K562 (cell line): ENCODE results near the gene LY6G6F. TPM values are rescaled to one million over a fixed set of nuclear protein-coding genes. Genes with fewer than 3 reads are reported as not detected.

Source experiments
- ATAC-seq: fragments of 200-7000 bp; cut with Tn5 transposase; 3 replicates; pipeline ENCODE4 v1.9.1; 2020; ENCODE audit warnings: moderate library complexity
- BruUV-seq: library from RNA; stranded (reverse); fragments of 400-500 nt; replicated peaks from 2 replicates; lab custom pipeline; 2021; lab: Mats Ljungman, UMichigan
- CTCF ChIA-PET: fragments of 300-600 bp; formaldehyde crosslinking; extraction: SDS; loops from one replicate; lab custom pipeline; 2021; ENCODE audit warnings: low intra/inter-chr PET ratio; lab: Yijun Ruan, JAX
- POLR2A ChIA-PET: fragments of 300-600, 350-650 bp; sonication (Branson Sonifier 250); formaldehyde crosslinking; extraction: SDS; loops from one replicate; lab custom pipeline; 2021; ENCODE audit warnings: antibody characterized with exemption, inconsistent platforms; lab: Yijun Ruan, JAX
- DNase-seq, 4 experiments: peaks; one replicate each; pipeline versions ENCODE4 v3.0.0 to v3.0.0-alpha.2; 2011 to 2018; ENCODE audit warnings: low spot score in 3 of 4, mixed read lengths in 3 of 4; ENCODE audit errors: extremely low read depth in 1 of 4
- FAIRE-seq: peaks from 2 replicates; lab custom pipeline; 2011; peaks lifted over from hg19 to GRCh38; lab: Jason Lieb, UNC
- H2AFZ ChIP-seq: 2 replicates; pipeline ENCODE4 v1.6.0; 2011; ENCODE audit warnings: low read depth, low read length, control low read depth, inconsistent platforms
- H3K27ac ChIP-seq: fragments of 200-600 bp; 3 replicates; pipeline ENCODE4 v1.8.0; 2011; ENCODE audit warnings: low read depth, mild to moderate bottlenecking, control low read depth, inconsistent platforms, low read length, moderate library complexity, mixed read lengths; ENCODE audit errors: extremely low read depth
- H3K27me3 ChIP-seq, 2 experiments: fragments of 300-600 bp in 1 of 2; 2 replicates in 1 of 2; 3 replicates in 1 of 2; pipeline versions ENCODE4 v1.6.0 to v1.8.0; 2011; ENCODE audit warnings: inconsistent platforms in 2 of 2, low read length in 2 of 2, mild to moderate bottlenecking in 1 of 2, mixed read lengths in 1 of 2, moderate library complexity in 1 of 2; ENCODE audit not compliant: control insufficient read depth in 2 of 2, insufficient read depth in 2 of 2
- H3K36me3 ChIP-seq: fragments of 300-600 bp; 3 replicates; pipeline ENCODE4 v1.8.0; 2011; ENCODE audit warnings: mild to moderate bottlenecking, low read length, inconsistent platforms; ENCODE audit not compliant: control insufficient read depth, insufficient read depth
- H3K4me1 ChIP-seq, 2 experiments: fragments of 200-600 bp in 1 of 2; replicated peaks in 1 of 2; 2 replicates in 1 of 2; 3 replicates in 1 of 2; pipeline versions ENCODE4 v1.5.1 to v1.8.0; 2011; ENCODE audit warnings: inconsistent platforms in 2 of 2, low read length in 2 of 2, mild to moderate bottlenecking in 1 of 2, mixed read lengths in 1 of 2, moderate library complexity in 1 of 2; ENCODE audit not compliant: control insufficient read depth in 2 of 2, insufficient read depth in 2 of 2
- H3K4me2 ChIP-seq: 2 replicates; pipeline ENCODE4 v1.6.1; 2011; ENCODE audit warnings: low read length, control low read depth, inconsistent platforms, mixed read lengths; ENCODE audit not compliant: insufficient read depth
- H3K4me3 ChIP-seq: fragments of 200-600 bp; sonication (generic), shearing (Covaris generic); 2 replicates; pipeline ENCODE4 v1.5.1; 2016; ENCODE audit warnings: control low read depth, inconsistent platforms
- H3K79me2 ChIP-seq: fragments of 200-600 bp; 3 replicates; pipeline ENCODE4 v1.8.0; 2011; ENCODE audit warnings: low read length, inconsistent platforms; ENCODE audit not compliant: control insufficient read depth, insufficient read depth
- H3K9ac ChIP-seq, 2 experiments: 2 replicates each; pipeline versions ENCODE4 v1.6.0 to v1.6.1; 2011; ENCODE audit warnings: low read depth in 2 of 2, low read length in 2 of 2, control low read depth in 1 of 2, inconsistent platforms in 1 of 2, mild to moderate bottlenecking in 1 of 2, mixed read lengths in 1 of 2; ENCODE audit not compliant: insufficient read depth in 1 of 2
- H3K9me1 ChIP-seq: one replicate; pipeline ENCODE4 v1.6.0; 2011; ENCODE audit warnings: inconsistent platforms, mild to moderate bottlenecking, low read length, moderate library complexity; ENCODE audit not compliant: control insufficient read depth, insufficient read depth
- H3K9me3 ChIP-seq: replicated peaks from 2 replicates; pipeline ENCODE4 v1.5.1; 2011; ENCODE audit warnings: low read depth, low read length, inconsistent platforms; ENCODE audit not compliant: control insufficient read depth, insufficient read depth
- H4K20me1 ChIP-seq: replicated peaks from 2 replicates; pipeline ENCODE4 v1.6.1; 2011; ENCODE audit warnings: low read length, inconsistent platforms, mixed read lengths; ENCODE audit not compliant: control insufficient read depth, insufficient read depth
- CEBPG ChIP-seq, 3 experiments: fragments of 200-800 bp in 1 of 3; sonication (Bioruptor generic) in 1 of 3; sonication (generic) in 1 of 3; formaldehyde crosslinking in 1 of 3; IDR thresholded peaks in 2 of 3; conservative IDR thresholded peaks in 1 of 3; 2 replicates each; pipeline versions ENCODE4 v1.6.1 to v1.8.0; 2016 to 2022; ENCODE audit warnings: missing compliant biosample characterization in 2 of 3, missing genetic modification characterization in 2 of 3, mild to moderate bottlenecking in 1 of 3, missing genetic modification reagents in 1 of 3
- ESRRB ChIP-seq: fragments of 250-450 bp; sonication (Bioruptor Pico); IDR thresholded peaks from 2 replicates; pipeline ENCODE4 v1.5.0; 2020; ENCODE audit warnings: mild to moderate bottlenecking, moderate library complexity, borderline replicate concordance
- JUND ChIP-seq, 2 experiments: IDR thresholded peaks; 2 replicates in 1 of 2; 3 replicates in 1 of 2; pipeline ENCODE4 v1.6.1; 2011; ENCODE audit warnings: borderline replicate concordance in 2 of 2, low read depth in 2 of 2, low read length in 2 of 2, improper control_type of control experiment in 1 of 2, missing biosample characterization in 1 of 2, missing genetic modification characterization in 1 of 2, missing genetic modification reagents in 1 of 2
- MCM5 ChIP-seq: fragments of 450-650 bp; IDR thresholded peaks from 2 replicates; pipeline ENCODE4 v1.6.1; 2016; ENCODE audit warnings: low read depth
- MYNN ChIP-seq, 2 experiments: sonication (generic); formaldehyde crosslinking in 1 of 2; IDR thresholded peaks; 2 replicates each; pipeline versions ENCODE4 v1.5.0 to v1.6.1; 2016 to 2020; ENCODE audit warnings: antibody characterized with exemption in 1 of 2, missing genetic modification reagents in 1 of 2
- POLR2AphosphoS5 ChIP-seq: IDR thresholded peaks from 2 replicates; pipeline ENCODE4 v1.6.1; 2011; ENCODE audit warnings: mild to moderate bottlenecking, low read depth, low read length, moderate library complexity; ENCODE audit not compliant: control insufficient read depth, insufficient read depth
- RBM39 ChIP-seq: fragments of 200-400 bp; formaldehyde crosslinking; optimal IDR thresholded peaks from 2 replicates; pipeline ENCODE3; 2018; ENCODE audit warnings: low read depth, low read length
- SPI1 ChIP-seq: IDR thresholded peaks from 2 replicates; pipeline ENCODE4 v1.6.1; 2011; ENCODE audit warnings: low read depth, low read length, control low read depth, borderline replicate concordance
- ZNF551 ChIP-seq: fragments of 250-450 bp; sonication (Bioruptor Pico); IDR thresholded peaks from 2 replicates; pipeline ENCODE4 v1.5.0; 2021; ENCODE audit warnings: mild to moderate bottlenecking, moderate library complexity
- WGBS: fragments of 100-300 bp; shearing (Covaris generic); methylation state at CpG from one replicate; pipeline ENCODE4 v1.1.6; 2016; ENCODE audit warnings: low coverage, mixed read lengths; ENCODE audit not compliant: insufficient coverage; ENCODE audit errors: missing lambda C conversion rate; 5-methylcytosine and 5-hydroxymethylcytosine counted together
- in situ Hi-C: fragments of 300-500 bp; cut with MboI; formaldehyde crosslinking; loops from 4 replicates; pipeline ENCODE4 v1.15.0; 2018; ENCODE audit warnings: inconsistent platforms, mixed read lengths
- intact Hi-C: fragments of 100-400 bp; cut with micrococcal nuclease; formaldehyde crosslinking; loops from 2 replicates; pipeline ENCODE4 v1.14.2; 2022
- polyA plus RNA-seq, 8 experiments: library from polyadenylated mRNA; depleted of rRNA in 4 of 8; stranded (reverse) in 5 of 8; unstranded in 3 of 8; fragments of >200 nt; fragmentation: Nextera tagmentation in 2 of 8; fragmentation: Illumina TruSeq in 1 of 8; extraction: Ambion mirVana in 2 of 8; extraction: Trizol in 1 of 8; gene quantifications; 2 replicates each; pipeline versions ENCODE4 v1.2.1 to v1.2.3, GENCODE V29; 2011 to 2014; ENCODE audit warnings: inconsistent platforms in 1 of 8, missing spikeins in 1 of 8
- total RNA-seq, 7 experiments: library from RNA; depleted of rRNA in 6 of 7; stranded (reverse); fragments of >200 nt in 6 of 7; fragmentation: Illumina TruSeq in 2 of 7; extraction: Trizol in 2 of 7; gene quantifications; 2 replicates each; pipeline versions ENCODE4 v1.2.1 to v1.2.3, GENCODE V29; 2011 to 2021; ENCODE audit warnings: low replicate concordance in 1 of 7
- TF ChIP-seq, protein P1 (sequence below): fragments of 450-650 bp; formaldehyde crosslinking; IDR thresholded peaks from 2 replicates; pipeline ENCODE4 v1.4.0; 2022; ENCODE audit warnings: mild to moderate bottlenecking, moderate library complexity
- TF ChIP-seq, protein P2 (sequence below): fragments of 450-650 bp; IDR thresholded peaks from 2 replicates; pipeline ENCODE4 v1.6.1; 2016
- TF ChIP-seq, protein P3 (sequence below): fragments of 250-450 bp; sonication (Bioruptor Pico); IDR thresholded peaks from 2 replicates; pipeline ENCODE4 v1.4.0; 2020; ENCODE audit warnings: mild to moderate bottlenecking, moderate library complexity
- TF ChIP-seq, protein P4 (sequence below): fragments of 450-650 bp; formaldehyde crosslinking; IDR thresholded peaks from 2 replicates; pipeline ENCODE4 v1.4.0; 2020; ENCODE audit warnings: mild to moderate bottlenecking

LY6G6F gene
- total and polyA plus RNA-seq, 9 of the 15 experiments (the other 6 are each of a cell fraction or from before 2014, with no cell fraction given), result 0.14 to 0.50 (median 0.28) TPM; not detected in 2

DNA sequence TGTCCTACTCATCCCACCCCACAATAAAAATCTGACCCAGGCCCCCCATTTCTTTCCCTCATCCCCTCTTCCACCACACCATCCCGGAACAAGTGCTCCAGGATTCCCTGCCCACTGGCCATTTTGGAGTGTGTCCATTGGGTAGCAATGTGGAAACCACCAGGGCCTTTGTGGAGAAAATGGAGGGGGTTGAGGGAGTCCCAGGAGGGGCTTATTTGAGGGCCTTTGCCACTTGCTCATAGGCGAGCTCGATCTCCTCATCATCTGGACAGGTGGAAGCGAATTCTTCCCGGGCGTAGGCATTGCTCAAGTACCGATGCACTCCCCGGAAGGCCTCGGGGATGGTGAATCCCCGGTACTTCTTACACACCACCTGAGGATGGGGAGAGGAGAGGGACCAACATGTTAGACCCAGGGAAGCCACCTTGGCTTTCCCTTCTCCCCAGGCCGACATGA, 24.0 kb downstream of the LY6G6F start:
- peaks cover 50 to 64% of the 10 kb centered on the region in 2 experiments for H3K4me1 ChIP-seq
- 60% methylated on average over 11 of the region's 11 CpGs for WGBS
- no peaks in the 10 kb centered on the region for H3K27me3 ChIP-seq
- peak overlapping the region; percentile 17 to 58; a peak in 2 of 4 replicates for H3K9ac ChIP-seq
- H3K9me3 ChIP-seq, result no peaks in the 10 kb centered on the region
- DNase-seq, result peak in 1 of 4 experiments; percentile 58
- H3K36me3 ChIP-seq, result peaks cover 80% of the 10 kb centered on the region
- peaks cover 5% of the 10 kb centered on the region for H3K9me1 ChIP-seq
- ChIA-PET CTCF (no interaction called here), POLR2A (interaction anchor here (0.6 to 15.0 kb wide), 31 partner anchors 5 to 220 kb away, joined by 3 to 236 read pairs (median 5); partner anchors contain the start of genes ABHD16A, C6orf47, CLIC1 and CSNK2B)
- peaks cover 23% of the 10 kb centered on the region for H4K20me1 ChIP-seq
- peak overlapping the region; percentile 94 for H3K4me2 ChIP-seq
- intact Hi-C loops, result loop anchor here (10.0 kb wide), 1 partner anchor 244 kb away; the partner anchor contains the start of gene DXO
- in situ Hi-C loops, result no loop called here
- FAIRE-seq, result no peak
- no TSS peak for BruUV-seq
- H3K27ac ChIP-seq, result peak overlapping the region; percentile 75; the same call in 2 of the 3 replicates
- H3K4me3 ChIP-seq, result peak overlapping the region; percentile 65; the same call in 1 of the 2 replicates
- H3K79me2 ChIP-seq, result peaks cover 52% of the 10 kb centered on the region
- ATAC-seq, result no peak
- no peak overlapping the region for H2AFZ ChIP-seq
- TF ChIP-seq RBM39, result no peak
- TF ChIP-seq, protein P1, sequence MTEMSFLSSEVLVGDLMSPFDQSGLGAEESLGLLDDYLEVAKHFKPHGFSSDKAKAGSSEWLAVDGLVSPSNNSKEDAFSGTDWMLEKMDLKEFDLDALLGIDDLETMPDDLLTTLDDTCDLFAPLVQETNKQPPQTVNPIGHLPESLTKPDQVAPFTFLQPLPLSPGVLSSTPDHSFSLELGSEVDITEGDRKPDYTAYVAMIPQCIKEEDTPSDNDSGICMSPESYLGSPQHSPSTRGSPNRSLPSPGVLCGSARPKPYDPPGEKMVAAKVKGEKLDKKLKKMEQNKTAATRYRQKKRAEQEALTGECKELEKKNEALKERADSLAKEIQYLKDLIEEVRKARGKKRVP (CRISPR knock-in tag), result peak; percentile 58
- no peak for TF ChIP-seq MCM5
- TF ChIP-seq CEBPG (CRISPR knock-in tag; IDR thresholded peaks at IDR 0.05), result 0 out of 2 replicates have a peak, but pooled peaks have one; percentile 1
- no peak for TF ChIP-seq CEBPG (tag; conservative IDR thresholded peaks at IDR 0.05 in 1 of 2, IDR thresholded peaks at IDR 0.05 in 1 of 2)
- TF ChIP-seq ESRRB (CRISPR knock-in tag), result 0 out of 2 replicates have a peak, but pooled peaks have one; percentile 9
- TF ChIP-seq SPI1, result no peak
- TF ChIP-seq, protein P2, sequence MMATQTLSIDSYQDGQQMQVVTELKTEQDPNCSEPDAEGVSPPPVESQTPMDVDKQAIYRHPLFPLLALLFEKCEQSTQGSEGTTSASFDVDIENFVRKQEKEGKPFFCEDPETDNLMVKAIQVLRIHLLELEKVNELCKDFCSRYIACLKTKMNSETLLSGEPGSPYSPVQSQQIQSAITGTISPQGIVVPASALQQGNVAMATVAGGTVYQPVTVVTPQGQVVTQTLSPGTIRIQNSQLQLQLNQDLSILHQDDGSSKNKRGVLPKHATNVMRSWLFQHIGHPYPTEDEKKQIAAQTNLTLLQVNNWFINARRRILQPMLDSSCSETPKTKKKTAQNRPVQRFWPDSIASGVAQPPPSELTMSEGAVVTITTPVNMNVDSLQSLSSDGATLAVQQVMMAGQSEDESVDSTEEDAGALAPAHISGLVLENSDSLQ, result no peak
- TF ChIP-seq, protein P3, sequence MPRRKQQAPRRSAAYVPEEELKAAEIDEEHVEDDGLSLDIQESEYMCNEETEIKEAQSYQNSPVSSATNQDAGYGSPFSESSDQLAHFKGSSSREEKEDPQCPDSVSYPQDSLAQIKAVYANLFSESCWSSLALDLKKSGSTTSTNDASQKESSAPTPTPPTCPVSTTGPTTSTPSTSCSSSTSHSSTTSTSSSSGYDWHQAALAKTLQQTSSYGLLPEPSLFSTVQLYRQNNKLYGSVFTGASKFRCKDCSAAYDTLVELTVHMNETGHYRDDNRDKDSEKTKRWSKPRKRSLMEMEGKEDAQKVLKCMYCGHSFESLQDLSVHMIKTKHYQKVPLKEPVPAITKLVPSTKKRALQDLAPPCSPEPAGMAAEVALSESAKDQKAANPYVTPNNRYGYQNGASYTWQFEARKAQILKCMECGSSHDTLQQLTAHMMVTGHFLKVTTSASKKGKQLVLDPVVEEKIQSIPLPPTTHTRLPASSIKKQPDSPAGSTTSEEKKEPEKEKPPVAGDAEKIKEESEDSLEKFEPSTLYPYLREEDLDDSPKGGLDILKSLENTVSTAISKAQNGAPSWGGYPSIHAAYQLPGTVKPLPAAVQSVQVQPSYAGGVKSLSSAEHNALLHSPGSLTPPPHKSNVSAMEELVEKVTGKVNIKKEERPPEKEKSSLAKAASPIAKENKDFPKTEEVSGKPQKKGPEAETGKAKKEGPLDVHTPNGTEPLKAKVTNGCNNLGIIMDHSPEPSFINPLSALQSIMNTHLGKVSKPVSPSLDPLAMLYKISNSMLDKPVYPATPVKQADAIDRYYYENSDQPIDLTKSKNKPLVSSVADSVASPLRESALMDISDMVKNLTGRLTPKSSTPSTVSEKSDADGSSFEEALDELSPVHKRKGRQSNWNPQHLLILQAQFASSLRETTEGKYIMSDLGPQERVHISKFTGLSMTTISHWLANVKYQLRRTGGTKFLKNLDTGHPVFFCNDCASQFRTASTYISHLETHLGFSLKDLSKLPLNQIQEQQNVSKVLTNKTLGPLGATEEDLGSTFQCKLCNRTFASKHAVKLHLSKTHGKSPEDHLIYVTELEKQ (CRISPR knock-in tag), result 0 out of 2 replicates have a peak, but pooled peaks have one; percentile 42
- no peak for TF ChIP-seq ZNF551 (CRISPR knock-in tag)
- TF ChIP-seq JUND (IDR thresholded peaks at IDR 0.05; ENCODE audit: borderline replicate concordance, low read depth, low read length), result no peak
- TF ChIP-seq JUND (tag; IDR thresholded peaks at IDR 0.05; ENCODE audit: borderline replicate concordance, low read depth, low read length), result 0 out of 3 replicates have a peak, but pooled peaks have one; percentile 13
- no peak for TF ChIP-seq MYNN (IDR thresholded peaks at IDR 0.05)
- TF ChIP-seq MYNN (CRISPR knock-in tag; IDR thresholded peaks at IDR 0.05), result no peak
- peak; percentile 53; the same call in 1 of the 2 replicates for TF ChIP-seq POLR2AphosphoS5
- TF ChIP-seq, protein P4, sequence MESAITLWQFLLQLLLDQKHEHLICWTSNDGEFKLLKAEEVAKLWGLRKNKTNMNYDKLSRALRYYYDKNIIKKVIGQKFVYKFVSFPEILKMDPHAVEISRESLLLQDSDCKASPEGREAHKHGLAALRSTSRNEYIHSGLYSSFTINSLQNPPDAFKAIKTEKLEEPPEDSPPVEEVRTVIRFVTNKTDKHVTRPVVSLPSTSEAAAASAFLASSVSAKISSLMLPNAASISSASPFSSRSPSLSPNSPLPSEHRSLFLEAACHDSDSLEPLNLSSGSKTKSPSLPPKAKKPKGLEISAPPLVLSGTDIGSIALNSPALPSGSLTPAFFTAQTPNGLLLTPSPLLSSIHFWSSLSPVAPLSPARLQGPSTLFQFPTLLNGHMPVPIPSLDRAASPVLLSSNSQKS (CRISPR knock-in tag), result no peak
